GM23338 (cell line): ENCODE measurements around the gene EPS8. TPM values are rescaled to one million over a fixed set of nuclear protein-coding genes. Genes with fewer than 3 reads are reported as not detected.

ENCODE experiments used
- POLR2AphosphoS5 ChIP-seq: IDR thresholded peaks from 2 replicates; pipeline ENCODE4 v1.6.1; 2016; ENCODE audit warnings: antibody characterized with exemption, low read depth
- polyA plus RNA-seq: library from polyadenylated mRNA; unstranded; fragments of >200 nt; fragmentation: Nextera tagmentation; extraction: Ambion mirVana; gene quantifications from 2 replicates; pipeline ENCODE4 v1.2.1, GENCODE V29; 2016
- small RNA-seq: library from RNA; depleted of rRNA; stranded (forward); fragments of <200 nt; gene quantifications from one replicate; pipeline ENCODE3, GENCODE V24; 2014; ENCODE audit warnings: low replicate concordance
- total RNA-seq: library from RNA; depleted of rRNA; stranded (reverse); fragments of >200 nt; shearing (Covaris generic); gene quantifications from 2 replicates; pipeline ENCODE4 v1.2.3, GENCODE V29; 2014; rRNA removed
- TF ChIP-seq, protein P1 (sequence below): fragments of 250-450 bp; sonication (Bioruptor Pico); IDR thresholded peaks from 2 replicates; pipeline ENCODE4 v1.5.0; 2020; ENCODE audit warnings: mild to moderate bottlenecking, moderate library complexity

Gene EPS8
- total and polyA plus RNA-seq, 2 experiments from 2014 or later, result 3.5 to 5.4 TPM

- TF ChIP-seq, protein P1, sequence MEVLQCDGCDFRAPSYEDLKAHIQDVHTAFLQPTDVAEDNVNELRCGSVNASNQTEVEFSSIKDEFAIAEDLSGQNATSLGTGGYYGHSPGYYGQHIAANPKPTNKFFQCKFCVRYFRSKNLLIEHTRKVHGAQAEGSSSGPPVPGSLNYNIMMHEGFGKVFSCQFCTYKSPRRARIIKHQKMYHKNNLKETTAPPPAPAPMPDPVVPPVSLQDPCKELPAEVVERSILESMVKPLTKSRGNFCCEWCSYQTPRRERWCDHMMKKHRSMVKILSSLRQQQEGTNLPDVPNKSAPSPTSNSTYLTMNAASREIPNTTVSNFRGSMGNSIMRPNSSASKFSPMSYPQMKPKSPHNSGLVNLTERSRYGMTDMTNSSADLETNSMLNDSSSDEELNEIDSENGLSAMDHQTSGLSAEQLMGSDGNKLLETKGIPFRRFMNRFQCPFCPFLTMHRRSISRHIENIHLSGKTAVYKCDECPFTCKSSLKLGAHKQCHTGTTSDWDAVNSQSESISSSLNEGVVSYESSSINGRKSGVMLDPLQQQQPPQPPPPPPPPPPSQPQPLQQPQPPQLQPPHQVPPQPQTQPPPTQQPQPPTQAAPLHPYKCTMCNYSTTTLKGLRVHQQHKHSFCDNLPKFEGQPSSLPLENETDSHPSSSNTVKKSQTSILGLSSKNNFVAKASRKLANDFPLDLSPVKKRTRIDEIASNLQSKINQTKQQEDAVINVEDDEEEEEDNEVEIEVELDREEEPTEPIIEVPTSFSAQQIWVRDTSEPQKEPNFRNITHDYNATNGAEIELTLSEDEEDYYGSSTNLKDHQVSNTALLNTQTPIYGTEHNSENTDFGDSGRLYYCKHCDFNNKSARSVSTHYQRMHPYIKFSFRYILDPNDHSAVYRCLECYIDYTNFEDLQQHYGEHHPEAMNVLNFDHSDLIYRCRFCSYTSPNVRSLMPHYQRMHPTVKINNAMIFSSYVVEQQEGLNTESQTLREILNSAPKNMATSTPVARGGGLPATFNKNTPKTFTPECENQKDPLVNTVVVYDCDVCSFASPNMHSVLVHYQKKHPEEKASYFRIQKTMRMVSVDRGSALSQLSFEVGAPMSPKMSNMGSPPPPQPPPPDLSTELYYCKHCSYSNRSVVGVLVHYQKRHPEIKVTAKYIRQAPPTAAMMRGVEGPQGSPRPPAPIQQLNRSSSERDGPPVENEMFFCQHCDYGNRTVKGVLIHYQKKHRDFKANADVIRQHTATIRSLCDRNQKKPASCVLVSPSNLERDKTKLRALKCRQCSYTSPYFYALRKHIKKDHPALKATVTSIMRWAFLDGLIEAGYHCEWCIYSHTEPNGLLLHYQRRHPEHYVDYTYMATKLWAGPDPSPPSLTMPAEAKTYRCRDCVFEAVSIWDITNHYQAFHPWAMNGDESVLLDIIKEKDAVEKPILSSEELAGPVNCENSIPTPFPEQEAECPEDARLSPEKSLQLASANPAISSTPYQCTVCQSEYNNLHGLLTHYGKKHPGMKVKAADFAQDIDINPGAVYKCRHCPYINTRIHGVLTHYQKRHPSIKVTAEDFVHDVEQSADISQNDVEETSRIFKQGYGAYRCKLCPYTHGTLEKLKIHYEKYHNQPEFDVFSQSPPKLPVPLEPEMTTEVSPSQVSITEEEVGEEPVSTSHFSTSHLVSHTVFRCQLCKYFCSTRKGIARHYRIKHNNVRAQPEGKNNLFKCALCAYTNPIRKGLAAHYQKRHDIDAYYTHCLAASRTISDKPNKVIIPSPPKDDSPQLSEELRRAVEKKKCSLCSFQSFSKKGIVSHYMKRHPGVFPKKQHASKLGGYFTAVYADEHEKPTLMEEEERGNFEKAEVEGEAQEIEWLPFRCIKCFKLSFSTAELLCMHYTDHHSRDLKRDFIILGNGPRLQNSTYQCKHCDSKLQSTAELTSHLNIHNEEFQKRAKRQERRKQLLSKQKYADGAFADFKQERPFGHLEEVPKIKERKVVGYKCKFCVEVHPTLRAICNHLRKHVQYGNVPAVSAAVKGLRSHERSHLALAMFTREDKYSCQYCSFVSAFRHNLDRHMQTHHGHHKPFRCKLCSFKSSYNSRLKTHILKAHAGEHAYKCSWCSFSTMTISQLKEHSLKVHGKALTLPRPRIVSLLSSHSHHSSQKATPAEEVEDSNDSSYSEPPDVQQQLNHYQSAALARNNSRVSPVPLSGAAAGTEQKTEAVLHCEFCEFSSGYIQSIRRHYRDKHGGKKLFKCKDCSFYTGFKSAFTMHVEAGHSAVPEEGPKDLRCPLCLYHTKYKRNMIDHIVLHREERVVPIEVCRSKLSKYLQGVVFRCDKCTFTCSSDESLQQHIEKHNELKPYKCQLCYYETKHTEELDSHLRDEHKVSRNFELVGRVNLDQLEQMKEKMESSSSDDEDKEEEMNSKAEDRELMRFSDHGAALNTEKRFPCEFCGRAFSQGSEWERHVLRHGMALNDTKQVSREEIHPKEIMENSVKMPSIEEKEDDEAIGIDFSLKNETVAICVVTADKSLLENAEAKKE, result no peak
- TF ChIP-seq POLR2AphosphoS5, result no peak
Observed at GRCh38 chr12:15574353-15574752, 214.8 kb downstream of the EPS8 start (continued).

Small RNAs within 50 kb of the gene (small RNA-seq; reads per million reads assigned to genes)
- not detected for gene RNU6-251P

Other genes with a start within 250 kb of the EPS8 start
- 229 and 236 TPM in 2 replicates for gene STRAP, start 93.0 kb upstream of the EPS8 start, total RNA-seq
- gene STRAP, start 93.0 kb upstream of the EPS8 start, polyA plus RNA-seq, result 403 and 408 TPM in 2 replicates
- 20.4 and 29.6 TPM in 2 replicates for gene DERA, start 121.9 kb upstream of the EPS8 start, total RNA-seq
- 23.8 and 27.3 TPM in 2 replicates for gene DERA, start 121.9 kb upstream of the EPS8 start, polyA plus RNA-seq